ENCODE results near the gene C1QL1. TPM values are rescaled to one million over a fixed set of nuclear protein-coding genes. Genes with fewer than 3 reads are reported as not detected.

The C1QL1 gene
- total RNA-seq, 1 donor from 2014 or later = 1.4 TPM

DNA sequence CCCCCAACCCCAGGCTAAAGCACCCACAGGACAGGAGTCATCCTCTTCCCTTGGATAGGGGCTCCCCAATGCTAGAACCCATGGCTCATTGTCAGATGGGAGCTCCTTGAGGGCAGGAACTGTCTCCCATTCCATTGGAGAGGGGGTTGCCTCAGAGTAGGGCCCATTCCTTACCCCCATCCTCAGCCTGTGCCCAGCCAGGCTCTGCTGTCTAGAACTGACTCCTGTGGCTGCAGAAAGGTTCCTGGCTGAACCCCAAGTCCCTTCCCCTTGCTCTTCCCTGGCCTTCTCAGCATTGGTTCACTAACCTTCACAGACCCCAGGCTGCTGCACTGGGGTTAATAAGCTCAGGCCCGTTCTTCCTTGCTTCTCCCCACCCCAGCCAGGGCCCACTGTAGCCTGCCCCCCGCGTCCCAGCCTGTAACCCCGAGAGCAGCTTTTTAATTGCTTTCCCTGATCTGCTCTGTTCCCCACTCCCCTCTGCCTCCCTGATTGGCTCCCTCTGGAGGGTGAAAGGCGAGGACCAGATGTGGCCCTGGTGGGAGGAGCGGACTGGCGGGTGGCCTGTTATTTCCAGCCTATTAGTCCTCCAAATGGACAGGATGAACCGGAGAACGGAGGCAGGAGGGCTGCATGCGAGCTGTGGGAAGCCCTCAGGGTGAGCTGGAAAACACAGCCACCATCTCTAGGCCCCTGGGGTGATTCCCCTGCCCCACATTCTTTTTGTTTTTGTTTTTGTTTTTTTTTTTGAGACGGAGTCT, 46.8 kb downstream of the C1QL1 start:
- Mint-ChIP-seq H3K9me3 (ENCODE audit: unreplicated experiment) (no peaks in the 10 kb centered on the region), H3K27me3 (ENCODE audit: unreplicated experiment) (peaks cover 3% of the 10 kb centered on the region), H3K4me1 (ENCODE audit: unreplicated experiment) (peaks cover 26% of the 10 kb centered on the region), H3K36me3 (ENCODE audit: unreplicated experiment) (peaks cover 2% of the 10 kb centered on the region), H3K4me3 (ENCODE audit: unreplicated experiment) (no peak overlapping the region), H3K27ac (ENCODE audit: unreplicated experiment) (no peak overlapping the region)
- DNase-seq (ENCODE audit: extremely low spot score, unreplicated experiment) = no peak
- TF ChIP-seq, protein P1, sequence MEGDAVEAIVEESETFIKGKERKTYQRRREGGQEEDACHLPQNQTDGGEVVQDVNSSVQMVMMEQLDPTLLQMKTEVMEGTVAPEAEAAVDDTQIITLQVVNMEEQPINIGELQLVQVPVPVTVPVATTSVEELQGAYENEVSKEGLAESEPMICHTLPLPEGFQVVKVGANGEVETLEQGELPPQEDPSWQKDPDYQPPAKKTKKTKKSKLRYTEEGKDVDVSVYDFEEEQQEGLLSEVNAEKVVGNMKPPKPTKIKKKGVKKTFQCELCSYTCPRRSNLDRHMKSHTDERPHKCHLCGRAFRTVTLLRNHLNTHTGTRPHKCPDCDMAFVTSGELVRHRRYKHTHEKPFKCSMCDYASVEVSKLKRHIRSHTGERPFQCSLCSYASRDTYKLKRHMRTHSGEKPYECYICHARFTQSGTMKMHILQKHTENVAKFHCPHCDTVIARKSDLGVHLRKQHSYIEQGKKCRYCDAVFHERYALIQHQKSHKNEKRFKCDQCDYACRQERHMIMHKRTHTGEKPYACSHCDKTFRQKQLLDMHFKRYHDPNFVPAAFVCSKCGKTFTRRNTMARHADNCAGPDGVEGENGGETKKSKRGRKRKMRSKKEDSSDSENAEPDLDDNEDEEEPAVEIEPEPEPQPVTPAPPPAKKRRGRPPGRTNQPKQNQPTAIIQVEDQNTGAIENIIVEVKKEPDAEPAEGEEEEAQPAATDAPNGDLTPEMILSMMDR (IDR thresholded peaks at IDR 0.05) = no peak

DNA sequence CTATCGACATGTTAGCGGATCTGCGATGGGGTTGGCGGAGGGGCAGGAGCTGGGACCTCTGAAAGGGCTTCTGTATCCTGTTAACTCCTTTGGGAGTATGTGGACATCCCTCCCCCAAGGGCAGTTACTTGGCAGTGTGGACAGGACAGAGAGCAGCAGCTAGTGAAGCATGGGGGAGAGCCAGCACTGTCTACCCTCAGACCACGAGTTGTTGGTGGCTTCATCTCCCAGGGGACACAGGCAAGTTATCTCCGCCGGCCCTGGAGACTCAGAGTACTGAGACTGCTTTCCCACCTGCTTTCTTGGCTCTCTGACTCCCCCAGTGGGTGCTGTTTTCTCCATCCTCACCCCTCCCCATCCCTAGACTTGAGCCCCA, 47.5 kb downstream of the C1QL1 start:
- H3K27ac Mint-ChIP-seq (ENCODE audit: unreplicated experiment) = no peak overlapping the region
- peaks cover 3% of the 10 kb centered on the region for H3K27me3 Mint-ChIP-seq (ENCODE audit: unreplicated experiment)
- TF ChIP-seq, protein P1 (IDR thresholded peaks at IDR 0.05) = no peak
- no peak for DNase-seq (ENCODE audit: extremely low spot score, unreplicated experiment)
- no peaks in the 10 kb centered on the region for H3K36me3 Mint-ChIP-seq (ENCODE audit: unreplicated experiment)
- H3K9me3 Mint-ChIP-seq (ENCODE audit: unreplicated experiment) = no peaks in the 10 kb centered on the region
- no peak overlapping the region for H3K4me3 Mint-ChIP-seq (ENCODE audit: unreplicated experiment)
- H3K4me1 Mint-ChIP-seq (ENCODE audit: unreplicated experiment) = peaks cover 29% of the 10 kb centered on the region

DNA sequence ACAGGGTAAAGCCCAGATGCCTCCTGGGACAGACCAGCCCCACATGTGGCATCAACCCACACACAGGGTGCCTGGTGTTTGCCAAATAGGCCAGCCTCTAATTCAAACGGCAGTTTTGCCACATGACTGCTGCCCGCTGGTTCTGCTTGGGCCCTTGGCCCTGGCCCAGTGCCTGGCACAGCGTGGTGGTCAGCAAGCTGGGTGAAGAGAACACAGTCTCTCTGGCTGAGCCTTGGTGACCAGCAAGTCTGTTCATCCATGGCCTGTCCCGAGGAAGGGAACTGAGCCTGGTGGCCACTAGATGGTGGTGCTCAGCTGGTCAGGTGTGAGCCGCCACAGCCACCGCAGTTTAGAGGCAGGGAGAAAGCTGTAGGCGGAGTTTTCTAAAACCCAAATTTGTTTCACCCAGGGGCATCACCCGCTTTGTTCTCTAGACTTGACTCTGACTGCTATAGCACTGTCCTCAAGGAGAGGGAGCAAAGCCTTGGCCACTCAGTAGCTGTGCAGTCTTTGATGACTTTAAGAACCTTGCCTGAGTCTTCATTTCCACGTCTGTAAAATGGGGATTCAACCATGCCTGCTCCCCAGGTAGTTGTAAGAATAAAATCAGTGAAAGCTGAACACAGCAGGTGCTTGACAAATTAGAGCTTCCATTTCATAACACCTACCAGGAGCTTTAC, 48.1 kb downstream of the C1QL1 start:
- Mint-ChIP-seq H3K4me3 (ENCODE audit: unreplicated experiment) (no peak overlapping the region), H3K9me3 (ENCODE audit: unreplicated experiment) (no peaks in the 10 kb centered on the region), H3K27me3 (ENCODE audit: unreplicated experiment) (peaks cover 3% of the 10 kb centered on the region), H3K27ac (ENCODE audit: unreplicated experiment) (no peak overlapping the region), H3K36me3 (ENCODE audit: unreplicated experiment) (no peaks in the 10 kb centered on the region), H3K4me1 (ENCODE audit: unreplicated experiment) (peaks cover 29% of the 10 kb centered on the region)
- TF ChIP-seq, protein P1 (IDR thresholded peaks at IDR 0.05) = peak; percentile 93
- no peak for DNase-seq (ENCODE audit: extremely low spot score, unreplicated experiment)

DNA sequence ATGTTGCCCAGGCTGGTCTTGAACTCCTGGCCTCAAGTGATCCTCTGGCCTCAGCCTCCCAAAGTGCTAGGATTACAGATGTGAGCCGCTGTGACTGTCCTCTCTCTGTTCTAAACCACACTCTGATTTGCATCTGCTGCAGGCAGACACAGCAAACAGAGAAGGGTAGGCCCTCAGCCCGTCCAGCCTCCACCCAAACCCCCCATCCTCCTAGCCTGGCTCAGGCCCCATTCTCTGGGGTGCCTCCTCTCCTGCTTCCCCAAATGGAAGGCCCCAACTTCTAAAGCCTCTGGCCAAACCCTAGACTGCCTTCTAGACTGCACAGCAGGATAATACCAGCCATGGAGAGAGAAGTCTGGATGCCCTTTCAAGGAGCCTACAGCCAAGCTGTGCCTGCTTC, 48.7 kb downstream of the C1QL1 start:
- TF ChIP-seq, protein P1 (IDR thresholded peaks at IDR 0.05) = no peak
- peaks cover 29% of the 10 kb centered on the region for H3K4me1 Mint-ChIP-seq (ENCODE audit: unreplicated experiment)
- no peaks in the 10 kb centered on the region for H3K9me3 Mint-ChIP-seq (ENCODE audit: unreplicated experiment)
- H3K4me3 Mint-ChIP-seq (ENCODE audit: unreplicated experiment) = no peak overlapping the region
- no peak overlapping the region for H3K27ac Mint-ChIP-seq (ENCODE audit: unreplicated experiment)
- DNase-seq (ENCODE audit: extremely low spot score, unreplicated experiment) = no peak
- H3K36me3 Mint-ChIP-seq (ENCODE audit: unreplicated experiment) = no peaks in the 10 kb centered on the region
- H3K27me3 Mint-ChIP-seq (ENCODE audit: unreplicated experiment) = peaks cover 3% of the 10 kb centered on the region

DNA sequence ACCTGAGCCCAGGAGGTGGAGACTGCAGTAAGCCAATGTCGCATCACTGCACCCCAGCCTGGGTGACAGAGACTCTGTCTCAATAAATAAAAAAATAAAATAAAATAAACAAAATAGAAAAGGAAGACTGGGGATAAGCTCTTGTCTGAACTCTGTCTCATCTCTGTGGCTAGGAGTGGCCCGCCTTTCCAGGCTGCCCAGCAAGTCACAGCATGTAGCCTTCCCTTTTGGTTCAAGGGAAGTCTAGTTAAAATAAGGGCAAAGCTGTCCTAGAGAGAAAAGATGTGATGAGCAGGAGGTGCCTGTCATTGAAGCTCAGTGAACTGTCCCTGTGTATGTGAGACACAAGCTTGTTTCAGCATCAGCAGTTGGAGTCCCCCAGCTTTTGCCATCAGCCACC, 50.1 kb downstream of the C1QL1 start:
- peaks cover 3% of the 10 kb centered on the region for H3K27me3 Mint-ChIP-seq (ENCODE audit: unreplicated experiment)
- no peak overlapping the region for H3K27ac Mint-ChIP-seq (ENCODE audit: unreplicated experiment)
- peaks cover 29% of the 10 kb centered on the region for H3K4me1 Mint-ChIP-seq (ENCODE audit: unreplicated experiment)
- no peak overlapping the region for H3K4me3 Mint-ChIP-seq (ENCODE audit: unreplicated experiment)
- no peaks in the 10 kb centered on the region for H3K9me3 Mint-ChIP-seq (ENCODE audit: unreplicated experiment)
- DNase-seq (ENCODE audit: extremely low spot score, unreplicated experiment) = no peak
- TF ChIP-seq, protein P1 (IDR thresholded peaks at IDR 0.05) = no peak
- no peaks in the 10 kb centered on the region for H3K36me3 Mint-ChIP-seq (ENCODE audit: unreplicated experiment)
